Right renal cortex interstitium (tissue), 3 donors: ENCODE results near the gene KAT6B. TPM values are rescaled to one million over a fixed set of nuclear protein-coding genes. Genes with fewer than 3 reads are reported as not detected.
A peak's percentile ranks its signal among the peaks of the same experiment; 100 is the strongest.
"Not testable (repeated sequence)": the region's sequence is repeated elsewhere in the genome, so short reads cannot be mapped to it uniquely, and the experiment has no call there.

Experiments used
- DNase-seq, 3 donors: peaks; one replicate each; pipeline ENCODE4 v3.0.0-alpha.2; 2013; ENCODE audit warnings: low read depth in 3 of 3, low spot score in 2 of 3
- polyA plus RNA-seq, 3 donors: library from polyadenylated mRNA; unstranded; fragments of 120-200 nt; gene quantifications; one replicate each; pipeline ENCODE4 v1.2.1, GENCODE V29; 2013; ENCODE audit not compliant: insufficient read length in 3 of 3

KAT6B gene
- 10 to 100 TPM; 43.6 to 47.8 (median 45.9) TPM for polyA plus RNA-seq

- peak; percentile 100 for DNase-seq
Measured at GRCh38 chr10:74826142-74827044, at the start of gene KAT6B. Gene KAT6B, plus strand, starts transcription at chr10:74826600. Its CDS starts 16,258 bp downstream, at chr10:74842858.

- DNase-seq = no peak
Measured at GRCh38 chr10:74778436-74779094, 47.8 kb upstream of the KAT6B start.

- not testable (repeated sequence) for DNase-seq
Measured at GRCh38 chr10:74781870-74782269, 44.5 kb upstream of the KAT6B start.

GRCh38 chr10:74784462-74784861 is 41.9 kb upstream of the KAT6B start:
- DNase-seq = no peak

- DNase-seq = no peak
Measured at GRCh38 chr10:74786126-74786525, 40.3 kb upstream of the KAT6B start.

- no peak for DNase-seq
Measured at GRCh38 chr10:74787457-74787856, 38.9 kb upstream of the KAT6B start.

- not testable (repeated sequence) for DNase-seq
Measured at GRCh38 chr10:74791979-74792378, 34.4 kb upstream of the KAT6B start.

GRCh38 chr10:74792726-74793125 is 33.7 kb upstream of the KAT6B start:
- no peak for DNase-seq

GRCh38 chr10:74793240-74793639 is 33.2 kb upstream of the KAT6B start:
- not testable (repeated sequence) for DNase-seq

- no peak for DNase-seq
Measured at GRCh38 chr10:74794531-74794930, 31.9 kb upstream of the KAT6B start.

- no peak for DNase-seq
Measured at GRCh38 chr10:74797550-74797949, 28.9 kb upstream of the KAT6B start.

- no peak for DNase-seq
Measured at GRCh38 chr10:74799721-74800221, 26.6 kb upstream of the KAT6B start.

- DNase-seq = no peak
Measured at GRCh38 chr10:74801447-74801846, 25.0 kb upstream of the KAT6B start.

- no peak for DNase-seq
Measured at GRCh38 chr10:74808501-74808900, 17.9 kb upstream of the KAT6B start.

GRCh38 chr10:74810087-74810486 is 16.3 kb upstream of the KAT6B start:
- no peak for DNase-seq

- DNase-seq = no peak
Measured at GRCh38 chr10:74813381-74814259, 12.8 kb upstream of the KAT6B start.

GRCh38 chr10:74814797-74815196 is 11.6 kb upstream of the KAT6B start:
- no peak for DNase-seq

GRCh38 chr10:74816824-74817498 is 9.4 kb upstream of the KAT6B start:
- DNase-seq = no peak

- DNase-seq = no peak
Measured at GRCh38 chr10:74821501-74821900, 4.9 kb upstream of the KAT6B start.

GRCh38 chr10:74822101-74822500 is 4.3 kb upstream of the KAT6B start:
- no peak for DNase-seq
